ENCODE data around the gene ERICH4. TPM values are rescaled to one million over a fixed set of nuclear protein-coding genes. Genes with fewer than 3 reads are reported as not detected.
A peak's percentile ranks its signal among the peaks of the same experiment; 100 is the strongest.

Gene ERICH4
- total and polyA plus RNA-seq, 9 of the 15 experiments (the other 6 are each of a cell fraction or from before 2014, with no cell fraction given) = not detected

DNA sequence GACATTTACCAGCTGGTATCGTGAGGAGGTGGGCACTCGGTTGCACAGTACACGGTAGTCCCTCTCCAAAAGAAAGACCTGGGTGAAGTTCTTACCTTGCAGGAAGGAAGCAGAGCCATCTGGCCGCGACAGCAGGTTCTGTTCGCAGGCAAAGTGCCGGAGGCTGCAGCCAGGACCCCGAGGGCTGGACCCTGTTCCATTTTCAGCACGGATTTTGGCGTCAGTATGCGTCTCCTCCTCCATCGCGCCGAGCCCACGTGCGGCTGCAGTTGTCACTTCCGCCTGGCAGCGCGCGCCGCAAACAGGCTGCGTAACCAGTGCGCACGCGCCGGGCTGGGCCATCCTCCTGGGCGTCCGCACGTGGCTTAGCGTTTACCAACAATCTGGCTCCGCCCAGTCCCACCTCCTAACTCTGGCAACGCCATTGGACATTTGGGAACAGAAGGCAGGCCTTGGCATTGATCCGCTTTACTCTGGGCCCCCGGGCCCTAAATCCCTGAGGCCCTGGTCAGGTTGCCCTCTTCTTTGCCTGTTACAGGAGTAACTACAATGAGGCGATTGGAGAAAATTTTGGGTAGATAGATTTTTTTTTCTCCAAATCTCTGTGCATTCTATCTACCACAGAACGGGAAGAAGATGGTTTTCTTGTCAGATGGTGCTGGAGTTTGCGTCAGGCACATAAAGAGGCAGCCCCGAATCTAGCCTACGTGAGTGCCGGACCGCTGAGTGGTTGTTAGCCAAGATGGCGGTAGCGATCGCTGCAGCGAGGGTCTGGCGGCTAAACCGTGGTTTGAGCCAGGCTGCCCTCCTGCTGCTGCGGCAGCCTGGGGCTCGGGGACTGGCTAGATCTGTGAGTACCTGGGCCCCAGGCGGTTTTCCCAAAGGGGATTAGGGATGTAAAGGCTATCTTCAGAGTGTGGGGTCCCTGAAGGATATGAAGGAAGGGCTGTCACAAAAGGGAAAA is 45.6 kb upstream of the ERICH4 start, which contains the start of the genes BCKDHA and EXOSC5 (continued):
- TF ChIP-seq ZBTB40 (IDR thresholded peaks at IDR 0.05) = peak; percentile 49; the same call in 1 of the 2 replicates
- no peak for TF ChIP-seq ZBTB40 (CRISPR knock-in tag; IDR thresholded peaks at IDR 0.05)
- TF ChIP-seq, protein P1, sequence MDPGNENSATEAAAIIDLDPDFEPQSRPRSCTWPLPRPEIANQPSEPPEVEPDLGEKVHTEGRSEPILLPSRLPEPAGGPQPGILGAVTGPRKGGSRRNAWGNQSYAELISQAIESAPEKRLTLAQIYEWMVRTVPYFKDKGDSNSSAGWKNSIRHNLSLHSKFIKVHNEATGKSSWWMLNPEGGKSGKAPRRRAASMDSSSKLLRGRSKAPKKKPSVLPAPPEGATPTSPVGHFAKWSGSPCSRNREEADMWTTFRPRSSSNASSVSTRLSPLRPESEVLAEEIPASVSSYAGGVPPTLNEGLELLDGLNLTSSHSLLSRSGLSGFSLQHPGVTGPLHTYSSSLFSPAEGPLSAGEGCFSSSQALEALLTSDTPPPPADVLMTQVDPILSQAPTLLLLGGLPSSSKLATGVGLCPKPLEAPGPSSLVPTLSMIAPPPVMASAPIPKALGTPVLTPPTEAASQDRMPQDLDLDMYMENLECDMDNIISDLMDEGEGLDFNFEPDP (CRISPR knock-in tag; IDR thresholded peaks at IDR 0.05) = no peak
- TF ChIP-seq RHOXF2B (CRISPR knock-in tag; conservative IDR thresholded peaks at IDR 0.05) = 0 out of 2 replicates have a peak, but pooled peaks have one; percentile 45
- TF ChIP-seq SOX6 (IDR thresholded peaks at IDR 0.05) = no peak
- TF ChIP-seq TOE1 (IDR thresholded peaks at IDR 0.05; ENCODE audit: borderline replicate concordance) = peak; percentile 95
- no peak for TF ChIP-seq TOE1 (CRISPR knock-in tag; IDR thresholded peaks at IDR 0.05; ENCODE audit: borderline replicate concordance, low read depth)
- no peak for TF ChIP-seq ZFP36 (IDR thresholded peaks at IDR 0.05; ENCODE audit: low read depth, low read length, partially characterized antibody)
- 0 out of 2 replicates have a peak, but pooled peaks have one; percentile 45 for TF ChIP-seq TCFL5 (CRISPR knock-in tag; conservative IDR thresholded peaks at IDR 0.05)
- no peak for TF ChIP-seq NR2C2 (CRISPR knock-in tag; IDR thresholded peaks at IDR 0.05)
- TF ChIP-seq NR2C2 (tag; IDR thresholded peaks at IDR 0.05) = peak; percentile 40; the same call in 1 of the 2 replicates
- peak; percentile 98 for TF ChIP-seq SIN3A (IDR thresholded peaks at IDR 0.05; ENCODE audit: borderline replicate concordance in 2 of 2, control insufficient read depth in 1 of 2, low read depth in 2 of 2, low read length in 2 of 2)
- no peak for TF ChIP-seq SMAD1 (IDR thresholded peaks at IDR 0.05; ENCODE audit: low read depth, low read length, partially characterized antibody)
- TF ChIP-seq MEIS2 (IDR thresholded peaks at IDR 0.05; ENCODE audit: partially characterized antibody) = peak; percentile 93
- no peak for TF ChIP-seq HNRNPL (IDR thresholded peaks at IDR 0.05; ENCODE audit: low read depth, low read length)
